Panc1 (cell line): ENCODE results near the gene RAI14. TPM values are rescaled to one million over a fixed set of nuclear protein-coding genes. Genes with fewer than 3 reads are reported as not detected.

ENCODE experiments used
- ATAC-seq: fragments of 200-7000 bp; cut with Tn5 transposase; 2 replicates; pipeline ENCODE4 v1.9.1; 2020; ENCODE audit warnings: mild to moderate bottlenecking, moderate library complexity
- BruUV-seq: library from RNA; stranded (reverse); fragments of 400-500 nt; replicated peaks from 2 replicates; lab custom pipeline; 2021; lab: Mats Ljungman, UMichigan
- CTCF ChIA-PET: fragments of 300-600 bp; sonication (Branson Sonifier 250); formaldehyde crosslinking; loops from one replicate; lab custom pipeline; 2022; ENCODE audit warnings: antibody characterized with exemption; lab: Charles Lee
- POLR2A ChIA-PET: fragments of 300-600 bp; sonication (Branson Sonifier 250); formaldehyde crosslinking; loops from one replicate; lab custom pipeline; 2022; ENCODE audit warnings: antibody characterized with exemption; lab: Charles Lee
- DNase-seq: peaks from one replicate; pipeline ENCODE4 v3.0.0-alpha.2; 2010; ENCODE audit warnings: low read depth, low spot score
- H3K27ac ChIP-seq: 2 replicates; pipeline ENCODE4 v1.5.1; 2011; ENCODE audit warnings: mild to moderate bottlenecking, low read length, inconsistent platforms
- H3K27me3 ChIP-seq: fragments of 200-500 bp; sonication (Bioruptor generic); 2 replicates; pipeline ENCODE4 v1.6.0; 2014; ENCODE audit warnings: low read length, inconsistent platforms; ENCODE audit not compliant: control insufficient read depth, insufficient read depth
- H3K36me3 ChIP-seq: fragments of 200-500 bp; sonication (Bioruptor generic); 2 replicates; pipeline ENCODE4 v1.5.1; 2014; ENCODE audit warnings: inconsistent platforms, mild to moderate bottlenecking, low read length, moderate library complexity; ENCODE audit not compliant: control insufficient read depth, insufficient read depth
- H3K4me1 ChIP-seq: 2 replicates; pipeline ENCODE4 v1.5.1; 2011; ENCODE audit warnings: inconsistent platforms, mild to moderate bottlenecking, low read length, moderate library complexity; ENCODE audit not compliant: control insufficient read depth, insufficient read depth
- H3K4me3 ChIP-seq, 2 experiments: 2 replicates each; pipeline ENCODE4 v1.5.1; 2011 to 2012; ENCODE audit warnings: low read depth in 2 of 2, low read length in 2 of 2, mild to moderate bottlenecking in 2 of 2, inconsistent platforms in 1 of 2, moderate library complexity in 1 of 2
- H3K9me3 ChIP-seq: fragments of 200-500 bp; sonication (Bioruptor generic); 2 replicates; pipeline ENCODE4 v1.5.1; 2014; ENCODE audit warnings: low read depth, mild to moderate bottlenecking, inconsistent platforms, low read length, moderate library complexity; ENCODE audit not compliant: control insufficient read depth, insufficient read depth
- POLR2AphosphoS5 ChIP-seq: IDR thresholded peaks from 2 replicates; pipeline ENCODE4 v1.6.1; 2012; ENCODE audit warnings: mild to moderate bottlenecking, low read depth, low read length, moderate library complexity
- SIN3A ChIP-seq: IDR thresholded peaks from 2 replicates; pipeline ENCODE4 v1.6.1; 2012; ENCODE audit warnings: low read depth, mild to moderate bottlenecking, low read length, moderate library complexity, borderline replicate concordance; ENCODE audit not compliant: insufficient read depth
- TCF7L2 ChIP-seq: IDR thresholded peaks from 2 replicates; pipeline ENCODE4 v1.6.1; 2011; ENCODE audit warnings: mild to moderate bottlenecking, low read depth, low read length, inconsistent platforms
- in situ Hi-C: cut with HindIII; loops from 2 replicates; pipeline ENCODE4 v1.10.0; 2016; ENCODE audit warnings: low sequenced_read_pairs, low pct_unique_long_range_greater_than_20kb
- intact Hi-C: fragments of 100-400 bp; cut with micrococcal nuclease; formaldehyde crosslinking; loops from one replicate; pipeline ENCODE4 v1.10.0; 2022; ENCODE audit not compliant: unreplicated experiment
- total RNA-seq: library from RNA; stranded (reverse); gene quantifications from one replicate; pipeline ENCODE4 v1.2.1, GENCODE V29; 2021; ENCODE audit not compliant: unreplicated experiment
- TF ChIP-seq, protein P1 (sequence below), 2 experiments: IDR thresholded peaks; 2 replicates each; pipeline ENCODE4 v1.6.1; 2011 to 2012; ENCODE audit warnings: low read depth in 2 of 2, control low read depth in 1 of 2, low read length in 1 of 2, mild to moderate bottlenecking in 1 of 2, moderate library complexity in 1 of 2; ENCODE audit not compliant: insufficient read depth in 1 of 2
- TF ChIP-seq, protein P2 (sequence below): fragments of 450-650 bp; IDR thresholded peaks from 2 replicates; pipeline ENCODE4 v1.5.1; 2017; ENCODE audit warnings: mild to moderate bottlenecking

Gene RAI14
- total RNA-seq, 1 experiment from 2014 or later: 18.5 TPM

- no TSS peak for BruUV-seq
- Histone ChIP-seq H3K4me3 (no peak overlapping the region), H3K9me3 (no peaks in the 10 kb centered on the region), H3K27me3 (peaks cover 4% of the 10 kb centered on the region), H3K27ac (no peak overlapping the region), H3K4me1 (no peaks in the 10 kb centered on the region), H3K36me3 (no peaks in the 10 kb centered on the region)
- DNase-seq (no peak), ATAC-seq (no peak)
- POLR2A ChIA-PET: no interaction called here
- in situ Hi-C loops: no loop called here
- CTCF ChIA-PET: interaction anchor here (0.5 kb wide), 1 partner anchor 764 kb away, joined by 5 read pairs; no protein-coding TSS in a partner anchor
- intact Hi-C loops: no loop called here
- TF ChIP-seq, protein P1, sequence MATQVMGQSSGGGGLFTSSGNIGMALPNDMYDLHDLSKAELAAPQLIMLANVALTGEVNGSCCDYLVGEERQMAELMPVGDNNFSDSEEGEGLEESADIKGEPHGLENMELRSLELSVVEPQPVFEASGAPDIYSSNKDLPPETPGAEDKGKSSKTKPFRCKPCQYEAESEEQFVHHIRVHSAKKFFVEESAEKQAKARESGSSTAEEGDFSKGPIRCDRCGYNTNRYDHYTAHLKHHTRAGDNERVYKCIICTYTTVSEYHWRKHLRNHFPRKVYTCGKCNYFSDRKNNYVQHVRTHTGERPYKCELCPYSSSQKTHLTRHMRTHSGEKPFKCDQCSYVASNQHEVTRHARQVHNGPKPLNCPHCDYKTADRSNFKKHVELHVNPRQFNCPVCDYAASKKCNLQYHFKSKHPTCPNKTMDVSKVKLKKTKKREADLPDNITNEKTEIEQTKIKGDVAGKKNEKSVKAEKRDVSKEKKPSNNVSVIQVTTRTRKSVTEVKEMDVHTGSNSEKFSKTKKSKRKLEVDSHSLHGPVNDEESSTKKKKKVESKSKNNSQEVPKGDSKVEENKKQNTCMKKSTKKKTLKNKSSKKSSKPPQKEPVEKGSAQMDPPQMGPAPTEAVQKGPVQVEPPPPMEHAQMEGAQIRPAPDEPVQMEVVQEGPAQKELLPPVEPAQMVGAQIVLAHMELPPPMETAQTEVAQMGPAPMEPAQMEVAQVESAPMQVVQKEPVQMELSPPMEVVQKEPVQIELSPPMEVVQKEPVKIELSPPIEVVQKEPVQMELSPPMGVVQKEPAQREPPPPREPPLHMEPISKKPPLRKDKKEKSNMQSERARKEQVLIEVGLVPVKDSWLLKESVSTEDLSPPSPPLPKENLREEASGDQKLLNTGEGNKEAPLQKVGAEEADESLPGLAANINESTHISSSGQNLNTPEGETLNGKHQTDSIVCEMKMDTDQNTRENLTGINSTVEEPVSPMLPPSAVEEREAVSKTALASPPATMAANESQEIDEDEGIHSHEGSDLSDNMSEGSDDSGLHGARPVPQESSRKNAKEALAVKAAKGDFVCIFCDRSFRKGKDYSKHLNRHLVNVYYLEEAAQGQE (IDR thresholded peaks at IDR 0.05; ENCODE audit: insufficient read depth in 1 of 2, low read depth in 2 of 2, low read length in 1 of 2): no peak
- TF ChIP-seq TCF7L2: no peak
- TF ChIP-seq POLR2AphosphoS5: no peak
- TF ChIP-seq, protein P2, sequence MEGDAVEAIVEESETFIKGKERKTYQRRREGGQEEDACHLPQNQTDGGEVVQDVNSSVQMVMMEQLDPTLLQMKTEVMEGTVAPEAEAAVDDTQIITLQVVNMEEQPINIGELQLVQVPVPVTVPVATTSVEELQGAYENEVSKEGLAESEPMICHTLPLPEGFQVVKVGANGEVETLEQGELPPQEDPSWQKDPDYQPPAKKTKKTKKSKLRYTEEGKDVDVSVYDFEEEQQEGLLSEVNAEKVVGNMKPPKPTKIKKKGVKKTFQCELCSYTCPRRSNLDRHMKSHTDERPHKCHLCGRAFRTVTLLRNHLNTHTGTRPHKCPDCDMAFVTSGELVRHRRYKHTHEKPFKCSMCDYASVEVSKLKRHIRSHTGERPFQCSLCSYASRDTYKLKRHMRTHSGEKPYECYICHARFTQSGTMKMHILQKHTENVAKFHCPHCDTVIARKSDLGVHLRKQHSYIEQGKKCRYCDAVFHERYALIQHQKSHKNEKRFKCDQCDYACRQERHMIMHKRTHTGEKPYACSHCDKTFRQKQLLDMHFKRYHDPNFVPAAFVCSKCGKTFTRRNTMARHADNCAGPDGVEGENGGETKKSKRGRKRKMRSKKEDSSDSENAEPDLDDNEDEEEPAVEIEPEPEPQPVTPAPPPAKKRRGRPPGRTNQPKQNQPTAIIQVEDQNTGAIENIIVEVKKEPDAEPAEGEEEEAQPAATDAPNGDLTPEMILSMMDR: no peak
- TF ChIP-seq SIN3A: no peak
Measured at GRCh38 chr5:34847552-34847951, 191.4 kb downstream of the RAI14 start.

- Histone ChIP-seq H3K27ac (no peak overlapping the region), H3K4me3 (no peak overlapping the region), H3K27me3 (peaks cover 4% of the 10 kb centered on the region), H3K36me3 (no peaks in the 10 kb centered on the region), H3K9me3 (no peaks in the 10 kb centered on the region), H3K4me1 (no peaks in the 10 kb centered on the region)
- TF ChIP-seq SIN3A: no peak
- TF ChIP-seq, protein P2: no peak
- TF ChIP-seq POLR2AphosphoS5: no peak
- TF ChIP-seq TCF7L2: no peak
- TF ChIP-seq, protein P1 (IDR thresholded peaks at IDR 0.05; ENCODE audit: insufficient read depth in 1 of 2, low read depth in 2 of 2, low read length in 1 of 2): no peak
- ChIA-PET CTCF (no interaction called here), POLR2A (no interaction called here)
- intact Hi-C loops (no loop called here), in situ Hi-C loops (no loop called here)
- DNase-seq: no peak
- no TSS peak for BruUV-seq
- ATAC-seq: no peak
Measured at GRCh38 chr5:34848230-34848629, 192.1 kb downstream of the RAI14 start.
